BE2C (cell line): ENCODE measurements around the gene AQP6.

Experiments
- DNase-seq: peaks from one replicate; pipeline ENCODE4 v3.0.0-alpha.2; 2020
- H3K27me3 ChIP-seq: fragments of 250-450 bp; sonication (Bioruptor Pico); 2 replicates; pipeline ENCODE4 v1.5.1; 2020; ENCODE audit warnings: mild to moderate bottlenecking
- H3K36me3 ChIP-seq: fragments of 250-450 bp; sonication (Bioruptor Pico); 2 replicates; pipeline ENCODE4 v1.5.1; 2020; ENCODE audit warnings: mild to moderate bottlenecking
- H3K4me1 ChIP-seq: fragments of 250-450 bp; sonication (Bioruptor Pico); 2 replicates; pipeline ENCODE4 v1.5.1; 2020
- H3K4me3 ChIP-seq: 2 replicates; pipeline ENCODE4 v1.5.1; 2011; ENCODE audit warnings: low read depth, low read length
- H3K9me3 ChIP-seq: fragments of 250-450 bp; sonication (Bioruptor Pico); 2 replicates; pipeline ENCODE4 v1.5.1; 2020
- TF ChIP-seq, protein P1 (sequence below): IDR thresholded peaks from 2 replicates; pipeline ENCODE4 v1.5.1; 2012; ENCODE audit warnings: mild to moderate bottlenecking, low read depth, low read length

AQP6 gene

DNA sequence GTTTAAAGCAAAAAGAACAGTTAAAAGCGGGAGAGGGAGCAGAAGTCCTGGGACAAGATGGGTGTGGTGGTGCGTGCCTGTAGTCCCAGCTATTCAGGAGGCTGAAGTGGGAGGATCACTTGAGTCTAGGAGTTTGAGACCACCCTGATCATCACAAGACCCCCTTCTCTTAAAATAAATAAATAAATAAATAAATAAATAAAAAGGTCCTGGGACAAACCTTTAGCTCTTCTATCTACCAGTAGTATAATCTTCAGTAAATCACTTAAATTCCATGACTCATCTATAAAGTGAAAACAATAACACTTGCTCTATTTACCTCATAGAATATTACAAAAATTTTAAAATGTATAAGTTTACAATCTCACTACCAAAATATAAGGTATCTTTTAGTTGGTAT lies 46.8 kb downstream of the AQP6 start:
- TF ChIP-seq, protein P1, sequence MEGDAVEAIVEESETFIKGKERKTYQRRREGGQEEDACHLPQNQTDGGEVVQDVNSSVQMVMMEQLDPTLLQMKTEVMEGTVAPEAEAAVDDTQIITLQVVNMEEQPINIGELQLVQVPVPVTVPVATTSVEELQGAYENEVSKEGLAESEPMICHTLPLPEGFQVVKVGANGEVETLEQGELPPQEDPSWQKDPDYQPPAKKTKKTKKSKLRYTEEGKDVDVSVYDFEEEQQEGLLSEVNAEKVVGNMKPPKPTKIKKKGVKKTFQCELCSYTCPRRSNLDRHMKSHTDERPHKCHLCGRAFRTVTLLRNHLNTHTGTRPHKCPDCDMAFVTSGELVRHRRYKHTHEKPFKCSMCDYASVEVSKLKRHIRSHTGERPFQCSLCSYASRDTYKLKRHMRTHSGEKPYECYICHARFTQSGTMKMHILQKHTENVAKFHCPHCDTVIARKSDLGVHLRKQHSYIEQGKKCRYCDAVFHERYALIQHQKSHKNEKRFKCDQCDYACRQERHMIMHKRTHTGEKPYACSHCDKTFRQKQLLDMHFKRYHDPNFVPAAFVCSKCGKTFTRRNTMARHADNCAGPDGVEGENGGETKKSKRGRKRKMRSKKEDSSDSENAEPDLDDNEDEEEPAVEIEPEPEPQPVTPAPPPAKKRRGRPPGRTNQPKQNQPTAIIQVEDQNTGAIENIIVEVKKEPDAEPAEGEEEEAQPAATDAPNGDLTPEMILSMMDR = no peak
- DNase-seq = no peak
- H3K4me1 ChIP-seq = peaks cover 22% of the 10 kb centered on the region
- H3K4me3 ChIP-seq = no peak overlapping the region
- H3K36me3 ChIP-seq = peaks cover 58% of the 10 kb centered on the region
- H3K27me3 ChIP-seq = no peaks in the 10 kb centered on the region
- H3K9me3 ChIP-seq = no peaks in the 10 kb centered on the region

GRCh38 chr12:50021031-50021430 lies 48.3 kb downstream of the AQP6 start:
- no peaks in the 10 kb centered on the region for H3K27me3 ChIP-seq
- H3K36me3 ChIP-seq = peaks cover 45% of the 10 kb centered on the region
- TF ChIP-seq, protein P1 = no peak
- DNase-seq = no peak
- H3K4me1 ChIP-seq = peaks cover 26% of the 10 kb centered on the region
- H3K4me3 ChIP-seq = no peak overlapping the region
- no peaks in the 10 kb centered on the region for H3K9me3 ChIP-seq

DNA sequence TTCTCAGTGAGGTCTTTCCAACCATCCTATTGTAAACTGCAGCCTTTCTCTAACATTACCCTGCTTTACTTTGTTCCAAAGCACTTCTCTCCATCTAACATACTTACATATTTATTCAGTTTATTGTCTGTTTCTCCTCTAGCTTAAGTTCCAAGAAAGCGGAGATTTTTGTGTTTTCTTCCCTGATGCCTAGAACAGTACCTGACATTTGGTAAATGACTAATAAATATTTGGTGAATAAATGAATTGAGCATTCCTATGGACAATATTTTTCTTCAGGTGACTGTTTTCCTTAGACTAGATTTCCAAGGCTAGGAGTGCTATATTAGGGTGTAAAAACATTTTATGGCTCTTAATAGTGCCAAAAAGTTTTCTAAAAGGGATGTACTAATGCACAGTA lies 50.2 kb downstream of the AQP6 start:
- H3K36me3 ChIP-seq = peaks cover 28% of the 10 kb centered on the region
- no peak for DNase-seq
- H3K4me3 ChIP-seq = no peak overlapping the region
- H3K4me1 ChIP-seq = peaks cover 19% of the 10 kb centered on the region; the same call in 1 of the 2 replicates
- TF ChIP-seq, protein P1 = no peak
- no peaks in the 10 kb centered on the region for H3K9me3 ChIP-seq
- no peaks in the 10 kb centered on the region for H3K27me3 ChIP-seq

GRCh38 chr12:50024227-50024626 lies 51.5 kb downstream of the AQP6 start:
- Histone ChIP-seq H3K27me3 (no peaks in the 10 kb centered on the region), H3K9me3 (no peaks in the 10 kb centered on the region), H3K4me3 (peak overlapping the region; percentile 83), H3K4me1 (peaks cover 19% of the 10 kb centered on the region; the same call in 1 of the 2 replicates), H3K36me3 (peaks cover 28% of the 10 kb centered on the region)
- TF ChIP-seq, protein P1 = no peak
- DNase-seq = no peak

- Histone ChIP-seq H3K4me1 (peaks cover 19% of the 10 kb centered on the region; the same call in 1 of the 2 replicates), H3K4me3 (peak overlapping the region; percentile 83), H3K9me3 (no peaks in the 10 kb centered on the region), H3K27me3 (no peaks in the 10 kb centered on the region), H3K36me3 (peaks cover 28% of the 10 kb centered on the region)
- DNase-seq = peak; percentile 21
- TF ChIP-seq, protein P1 = no peak
Observed at GRCh38 chr12:50024805-50025186, 52.0 kb downstream of the AQP6 start.

DNA sequence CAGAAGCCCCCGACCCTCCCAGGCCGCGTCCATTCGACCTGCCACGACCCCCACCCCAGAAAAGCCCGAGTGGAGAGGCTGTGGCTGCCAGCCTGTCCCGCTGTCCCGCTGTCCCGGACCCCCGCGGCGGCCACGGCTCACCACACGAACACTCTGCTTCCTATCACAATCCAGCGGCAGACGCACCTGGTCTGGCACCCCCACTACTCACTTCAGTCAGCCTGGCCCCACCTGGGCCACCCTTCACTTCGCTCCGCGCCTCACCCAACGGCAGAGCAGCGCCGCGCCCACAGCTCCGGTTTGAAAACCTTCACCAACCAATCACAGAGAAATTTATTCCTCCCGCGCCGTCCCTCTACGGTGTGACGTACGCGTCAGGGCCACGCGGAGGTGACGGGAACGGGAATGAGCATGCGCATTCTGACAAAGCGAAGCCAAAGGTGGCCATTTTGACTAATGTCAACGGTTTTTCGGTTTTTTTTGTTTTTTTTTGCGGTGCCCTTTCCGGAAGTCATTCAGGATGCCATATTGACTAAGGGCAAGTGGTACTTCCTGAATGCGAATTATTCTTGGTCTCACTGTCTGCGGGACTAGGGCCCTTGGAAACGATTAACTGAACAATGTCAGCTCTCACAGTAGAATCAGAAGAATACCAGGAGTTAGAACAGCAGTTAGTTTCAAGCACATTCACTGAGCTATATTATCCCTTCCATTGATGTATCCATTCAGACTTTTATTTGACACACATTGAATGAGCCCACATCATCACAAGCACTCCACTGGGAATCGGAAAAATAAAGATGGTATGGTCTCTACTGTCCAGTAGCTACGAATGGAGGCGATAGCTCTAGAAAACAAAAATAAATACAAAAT lies 52.7 kb downstream of the AQP6 start, which contains the start of gene RACGAP1:
Gene RACGAP1 (minus strand): TSS at position 308 of the 873 bp plus-strand sequence. CDS start 8,779 bp downstream, outside the sequence.
- peak; percentile 97 for DNase-seq
- TF ChIP-seq, protein P1 = no peak

More for the DNA sequence above, 52.7 kb downstream of the AQP6 start, which contains the start of gene RACGAP1:
- Histone ChIP-seq H3K36me3 (peaks cover 24% of the 10 kb centered on the region), H3K4me3 (peak within 1 kb of the TSS; percentile 83), H3K27me3 (no peaks in the 10 kb centered on the region), H3K4me1 (peaks cover 19% of the 10 kb centered on the region; the same call in 1 of the 2 replicates), H3K9me3 (no peaks in the 10 kb centered on the region)
